SJSA1 (cell line): ENCODE measurements around the gene GPRC5B. TPM values are rescaled to one million over a fixed set of nuclear protein-coding genes. Genes with fewer than 3 reads are reported as not detected.

Experiments used
- DNase-seq, 2 experiments: peaks; one replicate each; pipeline ENCODE4 v3.0.0-alpha.2; 2015 to 2020; ENCODE audit warnings: low spot score in 2 of 2, low read depth in 1 of 2
- H3K27ac ChIP-seq: fragments of 250-450 bp; sonication (Bioruptor Pico); 2 replicates; pipeline ENCODE4 v1.5.1; 2020; ENCODE audit warnings: mild to moderate bottlenecking, moderate library complexity
- H3K27me3 ChIP-seq: fragments of 250-450 bp; sonication (Bioruptor Pico); replicated peaks from 2 replicates; pipeline ENCODE4 v1.5.1; 2020; ENCODE audit warnings: mild to moderate bottlenecking, moderate library complexity
- H3K36me3 ChIP-seq: fragments of 250-450 bp; sonication (Bioruptor Pico); 2 replicates; pipeline ENCODE4 v1.5.1; 2020; ENCODE audit warnings: mild to moderate bottlenecking
- H3K4me1 ChIP-seq: fragments of 250-450 bp; sonication (Bioruptor Pico); replicated peaks from 2 replicates; pipeline ENCODE4 v1.6.1; 2021; ENCODE audit warnings: mild to moderate bottlenecking
- H3K4me3 ChIP-seq: fragments of 250-450 bp; sonication (Bioruptor Pico); 2 replicates; pipeline ENCODE4 v1.5.1; 2020; ENCODE audit warnings: mild to moderate bottlenecking
- H3K9me3 ChIP-seq: fragments of 250-450 bp; sonication (Bioruptor Pico); replicated peaks from 2 replicates; pipeline ENCODE4 v1.5.1; 2020; ENCODE audit warnings: mild to moderate bottlenecking
- total RNA-seq: library from RNA; depleted of rRNA; stranded (reverse); fragments of >200 nt; shearing (Covaris generic); gene quantifications from 2 replicates; pipeline ENCODE4 v1.2.3, GENCODE V29; 2014

The GPRC5B gene
- total RNA-seq, 1 experiment from 2014 or later: 12.1 TPM

- no peaks in the 10 kb centered on the region for H3K4me1 ChIP-seq
- no peak overlapping the region for H3K4me3 ChIP-seq
- DNase-seq: no peak
- no peaks in the 10 kb centered on the region for H3K36me3 ChIP-seq
- H3K9me3 ChIP-seq: no peaks in the 10 kb centered on the region
- H3K27ac ChIP-seq: no peak overlapping the region
- H3K27me3 ChIP-seq: no peaks in the 10 kb centered on the region
These were observed 26.6 kb upstream of the GPRC5B start for GRCh38 chr16:19911204-19911603.

DNA sequence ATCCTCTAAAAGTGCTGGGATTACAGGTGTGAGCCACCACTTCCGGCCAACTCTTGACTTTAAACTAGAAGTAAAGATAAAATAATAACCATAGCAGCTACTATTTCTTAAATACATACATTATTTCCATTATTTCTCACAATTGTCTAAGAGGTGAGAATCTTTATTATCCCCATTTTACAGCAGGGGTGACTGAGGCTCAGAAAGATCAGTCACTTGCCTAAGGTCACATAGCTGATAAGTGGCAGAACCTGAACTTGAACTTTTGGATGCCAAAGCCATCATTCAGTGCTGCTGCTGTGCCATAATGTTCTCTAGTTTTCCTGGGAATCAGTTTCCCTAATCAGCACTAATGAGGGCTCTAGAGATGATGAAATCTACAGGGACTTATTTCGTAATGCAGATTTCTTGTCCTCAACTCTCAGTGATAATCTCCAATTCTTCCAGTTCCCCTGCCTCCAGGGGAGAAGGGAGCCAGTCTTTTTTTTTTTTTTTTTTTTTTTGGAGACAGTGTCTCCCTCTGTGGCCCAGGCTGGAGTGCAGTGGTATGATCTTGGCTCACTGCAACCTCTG is 25.2 kb upstream of the GPRC5B start:
- H3K4me3 ChIP-seq: no peak overlapping the region
- no peaks in the 10 kb centered on the region for H3K36me3 ChIP-seq
- DNase-seq: no peak
- no peaks in the 10 kb centered on the region for H3K9me3 ChIP-seq
- H3K27ac ChIP-seq: no peak overlapping the region
- no peaks in the 10 kb centered on the region for H3K4me1 ChIP-seq
- no peaks in the 10 kb centered on the region for H3K27me3 ChIP-seq

GRCh38 chr16:19908921-19909320 is 24.3 kb upstream of the GPRC5B start:
- H3K36me3 ChIP-seq: no peaks in the 10 kb centered on the region
- no peak overlapping the region for H3K4me3 ChIP-seq
- DNase-seq: no peak
- no peaks in the 10 kb centered on the region for H3K9me3 ChIP-seq
- no peaks in the 10 kb centered on the region for H3K27me3 ChIP-seq
- no peak overlapping the region for H3K27ac ChIP-seq
- H3K4me1 ChIP-seq: no peaks in the 10 kb centered on the region

- H3K36me3 ChIP-seq: no peaks in the 10 kb centered on the region
- H3K9me3 ChIP-seq: no peaks in the 10 kb centered on the region
- peak; percentile 59 to 71 for DNase-seq
- H3K27ac ChIP-seq: no peak overlapping the region
- no peak overlapping the region for H3K4me3 ChIP-seq
- no peaks in the 10 kb centered on the region for H3K27me3 ChIP-seq
- H3K4me1 ChIP-seq: no peaks in the 10 kb centered on the region
These were observed 22.7 kb upstream of the GPRC5B start for GRCh38 chr16:19907161-19907992.

DNA sequence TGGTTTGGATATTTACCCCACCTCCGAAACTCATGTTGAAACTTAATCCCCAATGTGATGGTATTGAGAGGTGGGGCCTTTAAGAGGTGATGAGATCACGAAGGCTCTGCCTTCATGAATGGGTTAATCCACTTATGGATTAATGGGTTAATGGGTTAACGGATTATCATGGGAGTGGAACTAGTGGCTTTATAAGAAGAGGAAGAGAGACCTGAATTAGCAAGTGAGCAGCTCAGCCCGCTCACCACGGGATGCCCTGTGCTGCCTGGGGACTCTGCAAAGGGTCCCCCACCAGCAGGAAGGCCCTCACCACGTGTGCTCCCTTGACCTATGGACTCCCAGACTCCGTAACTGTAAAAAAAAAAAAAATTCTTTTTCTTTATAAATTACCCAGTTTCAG is 16.5 kb upstream of the GPRC5B start:
- 0 out of 2 replicates have a peak, but pooled peaks cover 4% of the 10 kb centered on the region for H3K27me3 ChIP-seq

DNA sequence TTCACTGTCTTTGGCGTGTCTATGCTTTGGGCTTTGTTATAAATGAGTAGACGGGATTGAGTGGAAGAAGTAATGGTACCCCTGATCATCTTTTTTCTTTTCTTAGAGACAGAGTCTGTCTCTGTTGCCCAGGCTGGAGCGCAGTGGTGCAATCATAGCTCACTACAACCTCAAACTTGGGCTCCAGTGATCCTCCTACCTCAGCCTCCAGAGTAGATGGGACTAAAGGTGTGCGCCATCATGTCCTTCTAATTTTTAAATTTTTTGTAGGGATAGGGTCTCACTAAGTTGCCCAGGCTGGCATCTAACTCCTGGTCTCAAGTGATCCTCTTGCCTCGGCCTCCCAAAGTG is 14.9 kb upstream of the GPRC5B start:
- H3K9me3 ChIP-seq: no peaks in the 10 kb centered on the region
- DNase-seq: no peak
- H3K27ac ChIP-seq: no peak overlapping the region
- no peak overlapping the region for H3K4me3 ChIP-seq
- H3K4me1 ChIP-seq: no peaks in the 10 kb centered on the region
- H3K27me3 ChIP-seq: 0 out of 2 replicates have a peak, but pooled peaks cover 4% of the 10 kb centered on the region
- H3K36me3 ChIP-seq: no peaks in the 10 kb centered on the region

More for the DNA sequence above, 16.5 kb upstream of the GPRC5B start:
- H3K9me3 ChIP-seq: no peaks in the 10 kb centered on the region
- H3K4me3 ChIP-seq: no peak overlapping the region
- no peak for DNase-seq
- H3K4me1 ChIP-seq: no peaks in the 10 kb centered on the region
- H3K36me3 ChIP-seq: no peaks in the 10 kb centered on the region
- H3K27ac ChIP-seq: no peak overlapping the region

DNA sequence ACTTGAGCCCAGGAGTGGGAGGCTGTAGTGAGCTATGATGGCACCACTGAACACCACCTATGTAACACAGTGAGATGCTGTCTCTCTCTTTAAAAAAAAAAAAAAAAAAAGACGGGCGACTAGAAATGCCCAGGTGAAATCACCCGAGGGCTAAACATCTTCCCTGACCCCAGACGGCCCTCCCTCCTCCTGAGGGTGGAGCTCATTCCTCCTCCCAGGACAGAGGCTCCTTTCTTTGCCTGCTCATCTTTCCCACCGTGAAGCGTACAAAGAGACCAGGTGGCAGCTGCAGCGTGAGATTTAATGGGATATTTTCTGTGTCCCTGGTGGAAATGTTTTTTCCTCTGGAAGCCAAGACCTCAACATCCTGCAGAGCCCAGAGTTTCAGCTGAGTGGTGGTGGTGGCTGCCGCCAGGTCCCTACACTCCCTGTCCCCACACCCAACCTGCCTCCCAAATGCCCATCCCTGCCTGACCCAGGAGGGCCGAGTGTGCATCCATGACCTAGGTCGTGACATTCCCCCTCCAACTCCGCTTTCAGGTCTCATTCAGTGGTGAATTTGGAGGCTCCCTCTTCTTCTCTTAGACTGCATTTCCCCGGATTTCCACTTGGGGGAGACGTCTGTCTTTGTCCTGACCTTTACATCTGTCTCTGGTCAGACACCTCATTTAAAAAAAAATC is 14.4 kb upstream of the GPRC5B start:
- peak in 1 of 2 experiments; percentile 44 for DNase-seq
- Histone ChIP-seq H3K9me3 (no peaks in the 10 kb centered on the region), H3K27ac (no peak overlapping the region), H3K4me3 (no peak overlapping the region), H3K4me1 (no peaks in the 10 kb centered on the region), H3K36me3 (no peaks in the 10 kb centered on the region), H3K27me3 (0 out of 2 replicates have a peak, but pooled peaks cover 4% of the 10 kb centered on the region)

GRCh38 chr16:19898166-19898565 is 13.5 kb upstream of the GPRC5B start:
- Histone ChIP-seq H3K27ac (no peak overlapping the region), H3K9me3 (no peaks in the 10 kb centered on the region), H3K4me1 (no peaks in the 10 kb centered on the region), H3K4me3 (no peak overlapping the region), H3K36me3 (no peaks in the 10 kb centered on the region), H3K27me3 (0 out of 2 replicates have a peak, but pooled peaks cover 4% of the 10 kb centered on the region)
- no peak for DNase-seq

GRCh38 chr16:19896951-19897350 is 12.3 kb upstream of the GPRC5B start:
- no peaks in the 10 kb centered on the region for H3K4me1 ChIP-seq
- H3K4me3 ChIP-seq: no peak overlapping the region
- no peaks in the 10 kb centered on the region for H3K36me3 ChIP-seq
- no peak overlapping the region for H3K27ac ChIP-seq
- no peak for DNase-seq
- H3K9me3 ChIP-seq: no peaks in the 10 kb centered on the region
- H3K27me3 ChIP-seq: 0 out of 2 replicates have a peak, but pooled peaks cover 2% of the 10 kb centered on the region

DNA sequence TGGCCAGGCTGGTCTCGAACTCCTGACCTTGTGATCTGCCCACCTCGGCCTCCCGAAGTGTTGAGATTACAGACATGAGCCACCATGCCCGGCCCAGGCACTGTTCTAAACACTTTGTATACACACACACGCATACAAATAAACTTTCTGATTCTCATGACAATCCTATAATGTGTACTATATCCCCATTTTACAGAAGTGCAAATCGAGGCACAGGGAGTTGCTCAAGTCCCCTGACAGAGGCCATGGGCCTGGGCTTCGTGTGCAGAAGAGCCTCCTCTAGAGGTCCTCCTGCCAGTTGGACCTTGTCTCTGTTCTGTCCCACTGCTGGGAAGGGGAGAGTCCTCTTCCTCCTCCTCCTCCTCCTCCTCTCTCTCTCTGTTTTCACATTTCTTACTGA is 9.9 kb upstream of the GPRC5B start:
- Histone ChIP-seq H3K4me1 (no peaks in the 10 kb centered on the region), H3K36me3 (no peaks in the 10 kb centered on the region), H3K27ac (no peak overlapping the region), H3K27me3 (no peaks in the 10 kb centered on the region), H3K4me3 (no peak overlapping the region), H3K9me3 (no peaks in the 10 kb centered on the region)
- DNase-seq: no peak

GRCh38 chr16:19892902-19893301 is 8.3 kb upstream of the GPRC5B start:
- Histone ChIP-seq H3K9me3 (no peaks in the 10 kb centered on the region), H3K27ac (no peak overlapping the region), H3K4me1 (no peaks in the 10 kb centered on the region), H3K4me3 (no peak overlapping the region), H3K36me3 (no peaks in the 10 kb centered on the region), H3K27me3 (no peaks in the 10 kb centered on the region)
- DNase-seq: no peak

DNA sequence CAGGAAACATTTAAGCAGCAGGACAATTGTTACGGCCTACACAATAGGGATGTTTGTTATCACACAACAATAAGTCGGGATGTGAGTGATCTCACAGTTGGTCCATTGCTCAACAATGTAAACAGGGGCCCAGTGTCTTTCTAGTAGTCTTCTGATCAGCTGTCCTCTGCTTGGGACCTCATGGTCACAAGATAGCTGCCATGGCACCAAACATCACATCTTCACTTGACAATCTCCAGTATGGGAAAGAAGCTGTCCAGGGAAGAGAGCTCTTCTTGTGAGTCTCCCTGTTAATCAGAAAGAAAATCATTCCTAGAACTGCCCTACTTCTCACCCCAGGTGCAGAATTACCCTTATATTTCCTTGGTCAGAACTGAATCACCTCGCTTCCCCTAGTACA is 6.3 kb upstream of the GPRC5B start:
- Histone ChIP-seq H3K4me1 (peaks cover 4% of the 10 kb centered on the region; the same call in 1 of the 2 replicates), H3K4me3 (no peak overlapping the region), H3K36me3 (no peaks in the 10 kb centered on the region), H3K27ac (no peak overlapping the region), H3K27me3 (no peaks in the 10 kb centered on the region), H3K9me3 (no peaks in the 10 kb centered on the region)
- no peak for DNase-seq

DNA sequence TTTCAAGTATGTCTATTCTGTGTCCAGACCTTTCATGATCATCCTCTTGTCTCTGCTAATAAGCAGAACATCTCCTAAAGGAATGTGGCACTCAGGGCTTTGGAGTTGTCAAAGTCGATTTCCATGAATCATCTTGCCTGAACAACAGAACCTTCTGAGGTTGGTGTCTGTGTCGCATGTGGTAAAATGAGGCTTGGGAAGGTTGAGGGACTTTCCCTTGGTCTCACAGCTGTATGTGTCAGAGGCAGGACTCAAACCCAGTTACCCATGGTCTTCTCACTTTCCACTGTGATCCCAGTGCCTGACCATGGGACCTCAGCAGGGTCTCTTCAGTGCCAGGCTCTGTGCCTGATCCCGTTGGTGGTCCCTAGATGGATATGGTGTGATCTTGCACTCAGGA is 4.2 kb upstream of the GPRC5B start:
- Histone ChIP-seq H3K27ac (no peak overlapping the region), H3K36me3 (no peaks in the 10 kb centered on the region), H3K27me3 (no peaks in the 10 kb centered on the region), H3K4me3 (no peak overlapping the region), H3K4me1 (peaks cover 9% of the 10 kb centered on the region), H3K9me3 (peaks cover 6% of the 10 kb centered on the region)
- DNase-seq: no peak
